ENCODE measurements around the gene ITPK1.

The ITPK1 gene

DNA sequence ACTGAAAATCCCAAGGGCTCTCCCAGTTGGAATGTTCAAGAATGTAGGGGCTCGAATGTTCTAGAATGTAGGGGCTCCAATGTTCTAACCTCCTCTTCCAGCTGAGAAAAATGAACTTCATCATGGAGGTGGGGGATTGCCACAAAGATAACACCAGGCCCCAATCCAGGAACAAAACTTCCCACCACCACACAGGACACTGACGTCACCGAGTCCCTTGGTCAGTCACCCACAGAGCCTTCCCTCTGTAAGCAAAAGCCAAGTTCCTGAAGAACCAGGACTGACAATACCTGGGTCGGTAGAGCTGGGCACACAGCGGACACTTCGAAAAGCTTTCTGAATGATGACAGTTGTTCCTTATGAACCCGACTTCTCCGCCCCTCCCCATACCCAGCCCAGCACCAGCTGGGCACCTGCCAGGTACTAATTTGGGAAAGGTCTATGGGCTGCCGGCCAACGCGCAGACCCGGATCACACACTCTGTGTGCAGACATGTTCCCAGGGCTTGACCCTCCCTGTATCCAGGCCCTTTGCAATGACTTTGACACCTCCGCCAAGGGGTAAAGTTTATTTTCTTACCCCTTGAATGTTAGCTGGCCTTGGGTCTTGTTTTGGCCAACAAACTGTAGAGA lies 18.9 kb downstream of the ITPK1 start:
- TF ChIP-seq, protein P1, sequence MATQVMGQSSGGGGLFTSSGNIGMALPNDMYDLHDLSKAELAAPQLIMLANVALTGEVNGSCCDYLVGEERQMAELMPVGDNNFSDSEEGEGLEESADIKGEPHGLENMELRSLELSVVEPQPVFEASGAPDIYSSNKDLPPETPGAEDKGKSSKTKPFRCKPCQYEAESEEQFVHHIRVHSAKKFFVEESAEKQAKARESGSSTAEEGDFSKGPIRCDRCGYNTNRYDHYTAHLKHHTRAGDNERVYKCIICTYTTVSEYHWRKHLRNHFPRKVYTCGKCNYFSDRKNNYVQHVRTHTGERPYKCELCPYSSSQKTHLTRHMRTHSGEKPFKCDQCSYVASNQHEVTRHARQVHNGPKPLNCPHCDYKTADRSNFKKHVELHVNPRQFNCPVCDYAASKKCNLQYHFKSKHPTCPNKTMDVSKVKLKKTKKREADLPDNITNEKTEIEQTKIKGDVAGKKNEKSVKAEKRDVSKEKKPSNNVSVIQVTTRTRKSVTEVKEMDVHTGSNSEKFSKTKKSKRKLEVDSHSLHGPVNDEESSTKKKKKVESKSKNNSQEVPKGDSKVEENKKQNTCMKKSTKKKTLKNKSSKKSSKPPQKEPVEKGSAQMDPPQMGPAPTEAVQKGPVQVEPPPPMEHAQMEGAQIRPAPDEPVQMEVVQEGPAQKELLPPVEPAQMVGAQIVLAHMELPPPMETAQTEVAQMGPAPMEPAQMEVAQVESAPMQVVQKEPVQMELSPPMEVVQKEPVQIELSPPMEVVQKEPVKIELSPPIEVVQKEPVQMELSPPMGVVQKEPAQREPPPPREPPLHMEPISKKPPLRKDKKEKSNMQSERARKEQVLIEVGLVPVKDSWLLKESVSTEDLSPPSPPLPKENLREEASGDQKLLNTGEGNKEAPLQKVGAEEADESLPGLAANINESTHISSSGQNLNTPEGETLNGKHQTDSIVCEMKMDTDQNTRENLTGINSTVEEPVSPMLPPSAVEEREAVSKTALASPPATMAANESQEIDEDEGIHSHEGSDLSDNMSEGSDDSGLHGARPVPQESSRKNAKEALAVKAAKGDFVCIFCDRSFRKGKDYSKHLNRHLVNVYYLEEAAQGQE (IDR thresholded peaks at IDR 0.05; ENCODE audit: insufficient read depth in 1 of 2, low read depth in 2 of 2, low read length in 2 of 2), result no peak
- TF ChIP-seq TAF1 (IDR thresholded peaks at IDR 0.05; ENCODE audit: borderline replicate concordance, insufficient read depth, low read length) (no peak), POLR2AphosphoS5 (IDR thresholded peaks at IDR 0.05; ENCODE audit: low read depth, low read length) (no peak), FOXP2 (optimal IDR thresholded peaks at IDR 0.05; ENCODE audit: borderline replicate concordance, extremely low read depth, extremely low read length, insufficient read depth) (no peak), SIN3A (IDR thresholded peaks at IDR 0.05; ENCODE audit: borderline replicate concordance, insufficient read depth, low read length) (no peak)

DNA sequence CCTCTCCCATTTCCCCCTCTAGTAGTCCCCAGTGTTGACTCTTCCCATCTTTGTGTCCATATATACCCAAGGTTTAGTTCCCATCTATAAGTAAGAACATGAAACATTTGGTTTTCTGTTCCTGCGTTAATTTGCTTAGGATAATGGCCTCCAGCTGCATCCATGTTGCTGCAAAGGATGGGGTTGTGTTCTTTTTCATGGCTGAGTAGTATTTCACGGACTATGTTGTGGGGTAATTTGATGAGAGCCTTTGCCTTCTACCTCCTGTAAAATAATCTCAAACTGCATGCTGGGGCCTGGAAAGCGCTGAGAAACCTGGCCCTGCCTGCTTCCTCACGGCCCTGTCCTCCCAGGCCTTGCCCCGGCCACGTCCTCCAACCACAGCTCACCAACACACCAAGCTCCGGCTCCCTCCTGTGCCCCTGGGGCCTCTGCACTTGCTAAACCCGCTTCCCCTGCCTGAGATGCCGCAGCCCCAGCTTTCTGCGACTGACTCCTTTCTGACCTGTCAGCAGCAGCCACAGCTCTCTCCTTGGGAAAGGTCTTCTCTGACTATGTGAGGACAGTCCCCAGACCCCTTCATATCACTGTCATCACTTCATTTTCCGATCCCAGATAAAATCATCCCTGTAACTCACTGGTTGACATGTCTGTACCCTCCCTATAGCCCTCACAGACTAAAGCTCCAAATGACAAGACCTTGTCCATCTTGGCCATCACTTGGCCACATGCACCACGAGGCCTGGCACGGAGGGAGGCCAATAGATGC lies 19.8 kb downstream of the ITPK1 start:
- TF ChIP-seq TAF1 (IDR thresholded peaks at IDR 0.05; ENCODE audit: borderline replicate concordance, insufficient read depth, low read length), result no peak
- no peak for TF ChIP-seq FOXP2 (optimal IDR thresholded peaks at IDR 0.05; ENCODE audit: borderline replicate concordance, extremely low read depth, extremely low read length, insufficient read depth)
- TF ChIP-seq SIN3A (IDR thresholded peaks at IDR 0.05; ENCODE audit: borderline replicate concordance, insufficient read depth, low read length), result no peak
- TF ChIP-seq POLR2AphosphoS5 (IDR thresholded peaks at IDR 0.05; ENCODE audit: low read depth, low read length), result no peak
- TF ChIP-seq, protein P1 (IDR thresholded peaks at IDR 0.05; ENCODE audit: insufficient read depth in 1 of 2, low read depth in 2 of 2, low read length in 2 of 2), result no peak

DNA sequence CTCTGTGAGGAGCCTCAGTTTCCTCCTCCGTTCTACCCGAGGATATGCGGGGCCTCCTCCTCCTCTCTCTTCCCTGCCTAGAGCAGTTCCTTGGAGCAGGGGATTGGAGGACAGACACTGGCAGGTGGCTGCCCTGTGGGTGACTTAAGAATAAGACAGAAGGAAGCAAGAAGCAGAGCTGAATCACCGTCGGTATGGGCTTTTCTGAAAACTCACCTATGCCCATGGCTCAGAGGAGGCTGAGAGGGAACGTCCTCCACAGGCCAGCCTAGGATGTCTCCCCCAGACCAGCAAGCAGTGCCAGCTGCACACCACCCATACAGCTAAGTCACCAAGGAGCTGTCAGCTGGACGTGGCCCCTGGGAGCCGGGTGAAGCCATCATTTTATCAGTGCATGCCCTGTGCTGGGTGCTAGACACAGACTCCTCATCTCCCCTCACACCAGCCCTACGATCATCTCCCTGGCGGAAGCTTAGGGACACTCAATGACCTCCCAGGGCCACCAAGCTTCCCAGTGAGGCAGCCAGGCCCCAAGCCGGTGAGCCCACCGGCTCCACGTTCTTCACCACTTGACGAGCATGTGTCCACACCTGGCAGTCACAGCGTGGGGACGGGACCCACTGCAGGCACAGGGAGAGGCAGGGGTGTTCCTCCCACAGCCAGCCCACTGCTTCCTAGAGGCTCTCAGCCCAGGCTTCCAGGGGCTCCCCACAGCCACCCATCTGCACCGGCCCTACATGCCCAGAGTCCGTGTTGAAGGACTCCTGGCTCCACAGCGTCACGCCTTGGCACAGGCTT lies 21.4 kb downstream of the ITPK1 start:
- TF ChIP-seq, protein P1 (IDR thresholded peaks at IDR 0.05; ENCODE audit: insufficient read depth in 1 of 2, low read depth in 2 of 2, low read length in 2 of 2), result no peak
- TF ChIP-seq FOXP2 (optimal IDR thresholded peaks at IDR 0.05; ENCODE audit: borderline replicate concordance, extremely low read depth, extremely low read length, insufficient read depth) (no peak), SIN3A (IDR thresholded peaks at IDR 0.05; ENCODE audit: borderline replicate concordance, insufficient read depth, low read length) (no peak), POLR2AphosphoS5 (IDR thresholded peaks at IDR 0.05; ENCODE audit: low read depth, low read length) (no peak), TAF1 (IDR thresholded peaks at IDR 0.05; ENCODE audit: borderline replicate concordance, insufficient read depth, low read length) (no peak)

DNA sequence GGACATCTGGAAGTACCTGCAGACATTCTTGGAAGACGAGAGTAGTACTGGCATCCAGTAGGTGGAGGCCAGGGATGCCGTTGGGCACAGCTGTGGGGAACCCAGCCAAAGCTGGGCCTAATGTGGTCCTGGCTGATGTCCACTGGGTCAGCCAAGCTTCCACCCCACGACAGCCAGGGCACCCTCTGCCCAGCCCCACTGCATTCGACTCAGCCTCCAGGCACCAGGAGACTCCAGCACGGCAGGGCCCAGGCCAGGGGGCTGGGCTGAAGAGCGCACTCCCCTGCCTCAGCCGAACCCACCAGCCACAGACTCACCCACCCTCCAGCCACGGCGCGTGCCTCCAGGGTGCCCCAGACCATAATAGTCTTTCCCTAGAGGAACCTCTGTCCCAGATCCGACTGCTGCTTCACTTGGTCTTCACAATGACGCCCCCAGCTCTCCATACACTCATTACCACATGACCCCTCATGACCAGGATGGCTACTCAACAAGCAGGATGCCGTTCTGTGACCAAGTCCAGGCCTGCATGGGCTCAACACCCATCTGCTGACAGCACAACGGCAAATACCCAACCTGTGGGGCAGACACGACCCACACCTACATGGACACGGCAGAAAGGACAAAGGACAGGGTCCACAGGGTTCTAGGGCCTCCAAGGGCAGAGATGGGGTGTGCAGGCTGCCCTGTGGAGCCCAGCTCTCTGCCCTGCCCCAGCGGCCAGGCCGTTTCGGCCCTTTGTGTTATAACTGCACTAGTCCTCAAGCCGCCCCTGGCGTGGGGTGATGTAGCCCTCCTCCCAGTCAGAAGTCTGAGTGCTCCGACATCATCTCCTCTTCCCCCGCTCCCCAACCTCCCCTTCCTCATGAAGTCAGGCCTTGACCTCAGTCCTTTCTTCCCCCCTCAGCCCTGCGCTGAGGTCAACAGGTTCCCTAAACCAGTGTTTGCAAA lies 22.8 kb downstream of the ITPK1 start:
- TF ChIP-seq TAF1 (IDR thresholded peaks at IDR 0.05; ENCODE audit: borderline replicate concordance, insufficient read depth, low read length) (no peak), POLR2AphosphoS5 (IDR thresholded peaks at IDR 0.05; ENCODE audit: low read depth, low read length) (no peak), FOXP2 (optimal IDR thresholded peaks at IDR 0.05; ENCODE audit: borderline replicate concordance, extremely low read depth, extremely low read length, insufficient read depth) (no peak), SIN3A (IDR thresholded peaks at IDR 0.05; ENCODE audit: borderline replicate concordance, insufficient read depth, low read length) (no peak)
- TF ChIP-seq, protein P1 (IDR thresholded peaks at IDR 0.05; ENCODE audit: insufficient read depth in 1 of 2, low read depth in 2 of 2, low read length in 2 of 2), result no peak

Measured in PFSK-1 (cell line).